ENCODE measurements around the gene KRTAP2-3. TPM values are rescaled to one million over a fixed set of nuclear protein-coding genes. Genes with fewer than 3 reads are reported as not detected.

KRTAP2-3 gene
- total RNA-seq, 3 donors from 2014 or later, result not detected

DNA sequence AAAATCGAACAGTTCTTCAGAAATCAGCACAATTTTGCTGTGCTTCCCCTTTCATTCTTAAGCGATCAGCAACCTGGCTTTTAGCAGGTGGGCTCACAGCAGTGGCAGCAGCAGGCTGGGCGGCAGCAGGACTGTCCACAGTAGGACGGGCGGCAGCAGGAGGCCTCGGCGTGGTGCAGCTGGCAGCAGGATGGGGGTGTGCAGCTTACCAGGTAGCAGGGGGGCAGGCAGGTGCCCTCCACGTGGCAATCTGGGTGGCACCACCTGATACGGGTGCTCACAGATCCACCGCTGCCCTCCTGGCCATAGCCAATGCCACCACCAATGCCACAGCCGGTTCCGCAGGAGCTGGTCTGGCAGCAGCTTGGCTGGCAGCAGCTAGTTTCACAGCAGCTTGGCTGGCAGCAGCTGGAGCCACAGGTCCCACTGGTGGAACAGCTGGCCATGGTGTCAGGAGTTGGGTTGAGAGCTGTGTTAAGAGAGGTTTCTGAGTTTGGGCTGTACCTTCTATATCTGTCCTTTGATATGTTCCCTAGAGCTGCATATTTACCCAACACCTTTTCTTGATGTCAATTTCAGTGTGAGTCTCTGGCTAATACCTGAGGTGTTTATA is 30.2 kb downstream of the KRTAP2-3 start, which contains the start of gene KRTAP1-4:
Gene KRTAP1-4 (minus strand): TSS at position 563 of the 613 bp plus-strand sequence. CDS start 117 bp downstream, at position 446.
- intact Hi-C loops (cut with DNase I, micrococcal nuclease), result no loop called here
- no peak for ATAC-seq

DNA sequence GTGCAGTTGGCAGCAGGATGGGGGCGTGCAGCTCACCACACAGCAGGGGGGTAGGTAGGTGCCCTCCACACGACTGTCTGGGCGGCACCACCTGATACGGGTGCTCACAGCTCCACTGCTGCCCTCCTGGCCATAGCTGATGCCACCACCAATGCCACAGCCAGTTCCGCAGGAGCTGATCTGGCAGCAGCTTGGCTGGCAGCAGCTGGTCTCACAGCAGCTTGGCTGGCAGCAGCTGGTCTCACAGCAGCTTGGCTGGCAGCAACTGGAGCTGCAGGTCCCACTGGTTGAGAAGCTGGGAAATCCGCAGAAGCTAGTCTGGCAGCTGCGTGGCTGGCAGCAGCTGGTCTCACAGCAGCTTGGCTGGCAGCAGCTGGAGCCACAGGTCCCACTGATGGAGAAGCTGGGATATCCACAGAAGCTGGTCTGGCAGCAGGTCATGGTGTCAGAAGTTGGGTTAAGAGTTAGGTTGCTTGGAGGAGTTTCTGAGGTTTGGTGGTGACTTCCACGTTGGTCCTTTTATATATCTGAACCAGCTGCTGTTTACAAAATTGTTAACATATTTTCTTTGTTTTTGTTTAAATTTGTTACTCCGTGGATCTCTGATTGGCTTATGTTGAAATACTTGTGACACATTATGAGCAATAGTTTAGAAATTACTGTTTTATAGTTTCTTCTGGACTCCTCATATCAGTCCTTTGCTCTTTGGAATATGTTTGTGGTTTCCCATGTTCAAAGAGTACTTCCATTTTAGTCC is 33.0 kb downstream of the KRTAP2-3 start, which contains the start of gene KRTAP1-5:
Gene KRTAP1-5 (minus strand): TSS at position 494 of the 757 bp plus-strand sequence. CDS start 53 bp downstream, at position 441.
- ATAC-seq, result no peak
- Histone ChIP-seq H3K4me1 (ENCODE audit: low read depth) (no peaks in the 10 kb centered on the region), H3K36me3 (ENCODE audit: low read depth) (no peaks in the 10 kb centered on the region), H3K9me3 (no peaks in the 10 kb centered on the region), H3K4me3 (no peak within 1 kb of the TSS)
- DNase-seq, result no peak
- intact Hi-C loops (cut with DNase I, micrococcal nuclease), result no loop called here
- TF ChIP-seq, protein P1, sequence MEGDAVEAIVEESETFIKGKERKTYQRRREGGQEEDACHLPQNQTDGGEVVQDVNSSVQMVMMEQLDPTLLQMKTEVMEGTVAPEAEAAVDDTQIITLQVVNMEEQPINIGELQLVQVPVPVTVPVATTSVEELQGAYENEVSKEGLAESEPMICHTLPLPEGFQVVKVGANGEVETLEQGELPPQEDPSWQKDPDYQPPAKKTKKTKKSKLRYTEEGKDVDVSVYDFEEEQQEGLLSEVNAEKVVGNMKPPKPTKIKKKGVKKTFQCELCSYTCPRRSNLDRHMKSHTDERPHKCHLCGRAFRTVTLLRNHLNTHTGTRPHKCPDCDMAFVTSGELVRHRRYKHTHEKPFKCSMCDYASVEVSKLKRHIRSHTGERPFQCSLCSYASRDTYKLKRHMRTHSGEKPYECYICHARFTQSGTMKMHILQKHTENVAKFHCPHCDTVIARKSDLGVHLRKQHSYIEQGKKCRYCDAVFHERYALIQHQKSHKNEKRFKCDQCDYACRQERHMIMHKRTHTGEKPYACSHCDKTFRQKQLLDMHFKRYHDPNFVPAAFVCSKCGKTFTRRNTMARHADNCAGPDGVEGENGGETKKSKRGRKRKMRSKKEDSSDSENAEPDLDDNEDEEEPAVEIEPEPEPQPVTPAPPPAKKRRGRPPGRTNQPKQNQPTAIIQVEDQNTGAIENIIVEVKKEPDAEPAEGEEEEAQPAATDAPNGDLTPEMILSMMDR (IDR thresholded peaks at IDR 0.05), result no peak

More for the DNA sequence above, 30.2 kb downstream of the KRTAP2-3 start, which contains the start of gene KRTAP1-4:
- Histone ChIP-seq H3K9me3 (no peaks in the 10 kb centered on the region), H3K4me3 (no peak within 1 kb of the TSS), H3K4me1 (ENCODE audit: low read depth) (no peaks in the 10 kb centered on the region), H3K36me3 (ENCODE audit: low read depth) (no peaks in the 10 kb centered on the region)
- DNase-seq, result no peak
- TF ChIP-seq, protein P1 (IDR thresholded peaks at IDR 0.05), result no peak

DNA sequence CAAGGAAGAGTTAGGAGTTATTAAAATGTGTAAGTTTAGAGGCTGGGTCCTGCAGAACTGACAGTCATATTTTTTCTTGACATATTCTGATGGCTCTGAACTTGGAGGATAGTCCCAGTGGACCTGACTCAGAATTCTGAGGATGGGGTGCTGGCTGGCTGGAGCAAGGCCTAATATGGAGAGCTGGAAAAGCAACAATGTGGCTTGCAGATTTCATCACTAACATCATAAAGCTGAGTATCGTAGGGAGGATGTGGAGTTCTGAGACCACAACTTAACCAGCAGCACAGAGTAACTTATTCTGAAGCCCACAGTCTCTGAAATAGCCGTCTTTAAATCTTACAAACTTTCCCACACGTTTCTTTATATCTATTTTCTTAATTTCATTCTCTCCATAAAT is 35.2 kb downstream of the KRTAP2-3 start:
- TF ChIP-seq, protein P1 (IDR thresholded peaks at IDR 0.05), result no peak
- no peaks in the 10 kb centered on the region for H3K9me3 ChIP-seq

DNA sequence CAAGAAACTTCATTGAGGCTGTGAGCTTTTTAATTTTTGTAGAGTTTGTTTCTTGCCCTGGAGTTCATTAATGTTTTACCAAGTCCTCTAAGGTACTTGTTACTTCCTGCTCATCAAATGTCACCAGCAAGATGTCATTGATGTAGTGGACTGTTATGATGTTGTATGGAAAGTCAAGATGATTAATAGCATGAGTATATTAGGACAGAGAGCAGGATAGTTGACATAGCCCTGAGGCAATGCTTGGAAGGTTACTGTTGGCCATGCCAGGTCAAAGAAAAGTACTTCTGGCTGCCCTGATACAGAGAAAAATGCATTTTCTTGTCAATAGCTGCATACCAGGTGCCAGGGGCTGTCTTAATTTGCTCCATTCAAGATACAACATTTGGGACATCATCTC is 39.6 kb downstream of the KRTAP2-3 start:
- DNase-seq (no peak), ATAC-seq (no peak)
- no peaks in the 10 kb centered on the region for H3K9me3 ChIP-seq
- no peaks in the 10 kb centered on the region for H3K4me1 ChIP-seq (ENCODE audit: low read depth)
- H3K36me3 ChIP-seq (ENCODE audit: low read depth), result no peaks in the 10 kb centered on the region
- intact Hi-C loops (cut with DNase I, micrococcal nuclease), result no loop called here
- H3K4me3 ChIP-seq, result no peak overlapping the region
- TF ChIP-seq, protein P1 (IDR thresholded peaks at IDR 0.05), result no peak

More for the DNA sequence above, 35.2 kb downstream of the KRTAP2-3 start:
- ATAC-seq (no peak), DNase-seq (no peak)
- no peak overlapping the region for H3K4me3 ChIP-seq
- H3K36me3 ChIP-seq (ENCODE audit: low read depth), result no peaks in the 10 kb centered on the region
- intact Hi-C loops (cut with DNase I, micrococcal nuclease), result no loop called here
- no peaks in the 10 kb centered on the region for H3K4me1 ChIP-seq (ENCODE audit: low read depth)

DNA sequence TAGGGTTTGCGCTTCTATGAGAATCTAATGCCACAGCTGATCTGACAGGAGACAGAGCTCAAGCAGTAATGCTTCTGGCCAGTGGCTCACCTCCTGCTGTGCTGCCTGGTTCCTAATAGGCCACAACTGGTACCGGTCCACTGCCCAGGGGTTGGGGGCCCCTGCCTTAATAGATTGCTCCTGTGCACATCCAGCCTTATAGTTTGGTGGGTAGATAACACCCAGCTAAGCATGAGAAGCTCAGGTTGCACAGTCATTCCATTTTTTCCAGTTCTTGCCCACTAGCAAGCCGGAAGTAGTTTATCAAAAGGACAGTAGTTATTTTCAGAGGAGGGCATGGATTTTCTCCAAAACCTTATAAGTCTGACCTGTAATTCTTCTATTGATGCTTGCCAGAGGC is 40.5 kb downstream of the KRTAP2-3 start:
- Histone ChIP-seq H3K4me1 (ENCODE audit: low read depth) (no peaks in the 10 kb centered on the region), H3K36me3 (ENCODE audit: low read depth) (no peaks in the 10 kb centered on the region), H3K9me3 (no peaks in the 10 kb centered on the region), H3K4me3 (no peak overlapping the region)
- TF ChIP-seq, protein P1 (IDR thresholded peaks at IDR 0.05), result no peak
- ATAC-seq (no peak), DNase-seq (no peak)
- intact Hi-C loops (cut with DNase I, micrococcal nuclease), result no loop called here

Measured in mucosa of descending colon (tissue), 3 donors.